HepG2 (cell line): ENCODE data around the gene YIPF3. TPM values are rescaled to one million over a fixed set of nuclear protein-coding genes. Genes with fewer than 3 reads are reported as not detected.

ENCODE experiments used
- CAMTA2 ChIP-seq: sonication (generic); formaldehyde crosslinking; IDR thresholded peaks from 2 replicates; pipeline ENCODE4 v1.4.0; 2020; ENCODE audit warnings: mild to moderate bottlenecking, missing genetic modification reagents, borderline replicate concordance
- MIXL1 ChIP-seq: IDR thresholded peaks from 2 replicates; pipeline ENCODE4 v1.6.1; 2016
- ONECUT2 ChIP-seq: sonication (generic); formaldehyde crosslinking; IDR thresholded peaks from 2 replicates; pipeline ENCODE4 v1.4.0; 2020; ENCODE audit warnings: missing genetic modification reagents
- SP2 ChIP-seq: sonication (generic); formaldehyde crosslinking; IDR thresholded peaks from 2 replicates; pipeline ENCODE4 v1.5.1; 2020; ENCODE audit warnings: mild to moderate bottlenecking, missing genetic modification reagents
- ZNF709 ChIP-seq: sonication (generic); formaldehyde crosslinking; IDR thresholded peaks from 2 replicates; pipeline ENCODE4 v1.5.0; 2020; ENCODE audit warnings: mild to moderate bottlenecking, missing genetic modification reagents
- polyA plus RNA-seq, 8 experiments: library from polyadenylated mRNA; depleted of rRNA in 3 of 8; stranded (reverse) in 7 of 8; unstranded in 1 of 8; fragments of >200 nt; fragmentation: Illumina TruSeq in 4 of 8; extraction: Trizol in 4 of 8; gene quantifications; 2 replicates each; pipeline versions ENCODE4 v1.2.1 to v1.2.3, GENCODE V29; 2011 to 2016; ENCODE audit warnings: low read depth in 4 of 8, missing spikeins in 1 of 8, mixed read lengths in 1 of 8; ENCODE audit not compliant: insufficient read depth in 1 of 8
- total RNA-seq, 5 experiments: library from RNA; depleted of rRNA; stranded (reverse); fragments of >200 nt; fragmentation: Illumina TruSeq; extraction: Trizol; gene quantifications; 2 replicates each; pipeline ENCODE4 v1.2.3, GENCODE V29; 2016; ENCODE audit warnings: low read depth in 1 of 5
- TF ChIP-seq, protein P1 (sequence below): sonication (generic); formaldehyde crosslinking; IDR thresholded peaks from 2 replicates; pipeline ENCODE4 v1.4.0; 2020; ENCODE audit warnings: mild to moderate bottlenecking, missing genetic modification reagents
- TF ChIP-seq, protein P2 (sequence below): sonication (generic); formaldehyde crosslinking; IDR thresholded peaks from 2 replicates; pipeline ENCODE4 v1.4.0; 2020; ENCODE audit warnings: low read depth, mild to moderate bottlenecking, missing genetic modification reagents
- TF ChIP-seq, protein P3 (sequence below): sonication (generic); formaldehyde crosslinking; IDR thresholded peaks from 2 replicates; pipeline ENCODE4 v1.5.1; 2020; ENCODE audit warnings: mild to moderate bottlenecking, moderate library complexity, missing genetic modification reagents

YIPF3 gene
- total and polyA plus RNA-seq, 2 of the 13 experiments (the other 11 are each of a cell fraction or from before 2014, with no cell fraction given) = 107 to 206 TPM

- TF ChIP-seq, protein P1, sequence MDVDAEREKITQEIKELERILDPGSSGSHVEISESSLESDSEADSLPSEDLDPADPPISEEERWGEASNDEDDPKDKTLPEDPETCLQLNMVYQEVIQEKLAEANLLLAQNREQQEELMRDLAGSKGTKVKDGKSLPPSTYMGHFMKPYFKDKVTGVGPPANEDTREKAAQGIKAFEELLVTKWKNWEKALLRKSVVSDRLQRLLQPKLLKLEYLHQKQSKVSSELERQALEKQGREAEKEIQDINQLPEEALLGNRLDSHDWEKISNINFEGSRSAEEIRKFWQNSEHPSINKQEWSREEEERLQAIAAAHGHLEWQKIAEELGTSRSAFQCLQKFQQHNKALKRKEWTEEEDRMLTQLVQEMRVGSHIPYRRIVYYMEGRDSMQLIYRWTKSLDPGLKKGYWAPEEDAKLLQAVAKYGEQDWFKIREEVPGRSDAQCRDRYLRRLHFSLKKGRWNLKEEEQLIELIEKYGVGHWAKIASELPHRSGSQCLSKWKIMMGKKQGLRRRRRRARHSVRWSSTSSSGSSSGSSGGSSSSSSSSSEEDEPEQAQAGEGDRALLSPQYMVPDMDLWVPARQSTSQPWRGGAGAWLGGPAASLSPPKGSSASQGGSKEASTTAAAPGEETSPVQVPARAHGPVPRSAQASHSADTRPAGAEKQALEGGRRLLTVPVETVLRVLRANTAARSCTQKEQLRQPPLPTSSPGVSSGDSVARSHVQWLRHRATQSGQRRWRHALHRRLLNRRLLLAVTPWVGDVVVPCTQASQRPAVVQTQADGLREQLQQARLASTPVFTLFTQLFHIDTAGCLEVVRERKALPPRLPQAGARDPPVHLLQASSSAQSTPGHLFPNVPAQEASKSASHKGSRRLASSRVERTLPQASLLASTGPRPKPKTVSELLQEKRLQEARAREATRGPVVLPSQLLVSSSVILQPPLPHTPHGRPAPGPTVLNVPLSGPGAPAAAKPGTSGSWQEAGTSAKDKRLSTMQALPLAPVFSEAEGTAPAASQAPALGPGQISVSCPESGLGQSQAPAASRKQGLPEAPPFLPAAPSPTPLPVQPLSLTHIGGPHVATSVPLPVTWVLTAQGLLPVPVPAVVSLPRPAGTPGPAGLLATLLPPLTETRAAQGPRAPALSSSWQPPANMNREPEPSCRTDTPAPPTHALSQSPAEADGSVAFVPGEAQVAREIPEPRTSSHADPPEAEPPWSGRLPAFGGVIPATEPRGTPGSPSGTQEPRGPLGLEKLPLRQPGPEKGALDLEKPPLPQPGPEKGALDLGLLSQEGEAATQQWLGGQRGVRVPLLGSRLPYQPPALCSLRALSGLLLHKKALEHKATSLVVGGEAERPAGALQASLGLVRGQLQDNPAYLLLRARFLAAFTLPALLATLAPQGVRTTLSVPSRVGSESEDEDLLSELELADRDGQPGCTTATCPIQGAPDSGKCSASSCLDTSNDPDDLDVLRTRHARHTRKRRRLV (CRISPR knock-in tag) = no peak
- no peak for TF ChIP-seq CAMTA2
- TF ChIP-seq, protein P2, sequence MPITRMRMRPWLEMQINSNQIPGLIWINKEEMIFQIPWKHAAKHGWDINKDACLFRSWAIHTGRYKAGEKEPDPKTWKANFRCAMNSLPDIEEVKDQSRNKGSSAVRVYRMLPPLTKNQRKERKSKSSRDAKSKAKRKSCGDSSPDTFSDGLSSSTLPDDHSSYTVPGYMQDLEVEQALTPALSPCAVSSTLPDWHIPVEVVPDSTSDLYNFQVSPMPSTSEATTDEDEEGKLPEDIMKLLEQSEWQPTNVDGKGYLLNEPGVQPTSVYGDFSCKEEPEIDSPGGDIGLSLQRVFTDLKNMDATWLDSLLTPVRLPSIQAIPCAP (CRISPR knock-in tag) = no peak
- no peak for TF ChIP-seq MIXL1 (CRISPR knock-in tag)
- no peak for TF ChIP-seq SP2 (CRISPR knock-in tag)
- no peak for TF ChIP-seq ONECUT2 (CRISPR knock-in tag)
- TF ChIP-seq, protein P3, sequence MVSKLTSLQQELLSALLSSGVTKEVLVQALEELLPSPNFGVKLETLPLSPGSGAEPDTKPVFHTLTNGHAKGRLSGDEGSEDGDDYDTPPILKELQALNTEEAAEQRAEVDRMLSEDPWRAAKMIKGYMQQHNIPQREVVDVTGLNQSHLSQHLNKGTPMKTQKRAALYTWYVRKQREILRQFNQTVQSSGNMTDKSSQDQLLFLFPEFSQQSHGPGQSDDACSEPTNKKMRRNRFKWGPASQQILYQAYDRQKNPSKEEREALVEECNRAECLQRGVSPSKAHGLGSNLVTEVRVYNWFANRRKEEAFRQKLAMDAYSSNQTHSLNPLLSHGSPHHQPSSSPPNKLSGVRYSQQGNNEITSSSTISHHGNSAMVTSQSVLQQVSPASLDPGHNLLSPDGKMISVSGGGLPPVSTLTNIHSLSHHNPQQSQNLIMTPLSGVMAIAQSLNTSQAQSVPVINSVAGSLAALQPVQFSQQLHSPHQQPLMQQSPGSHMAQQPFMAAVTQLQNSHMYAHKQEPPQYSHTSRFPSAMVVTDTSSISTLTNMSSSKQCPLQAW (CRISPR knock-in tag) = no peak
- TF ChIP-seq ZNF709 (CRISPR knock-in tag) = no peak
Measured at GRCh38 chr6:43497689-43498088, 19.0 kb downstream of the YIPF3 start (continued).
